ENCODE data around the gene NUBPL.

The NUBPL gene

DNA sequence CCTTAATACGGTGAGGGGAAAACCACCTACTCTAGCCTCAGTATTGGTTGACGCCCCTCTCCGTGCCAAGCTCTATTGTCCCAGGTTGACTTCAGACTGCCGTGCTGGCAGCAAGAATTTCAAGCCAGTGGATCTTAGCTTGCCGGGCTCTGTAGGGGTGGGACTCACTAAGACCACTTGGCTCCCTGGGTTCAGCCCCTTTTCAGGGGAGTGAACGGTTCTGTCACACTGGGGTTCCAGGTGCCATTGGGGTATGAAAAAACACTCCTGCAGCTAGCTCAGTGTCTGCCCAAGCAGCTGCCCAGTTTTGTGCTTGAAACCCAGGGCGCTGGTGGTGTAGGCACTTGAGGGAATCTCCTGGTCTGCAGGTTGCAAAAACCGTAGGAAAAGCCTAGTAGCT lies 107.1 kb downstream of the NUBPL start:
- no peak overlapping the region for H3K27ac ChIP-seq
- TF ChIP-seq, protein P1, sequence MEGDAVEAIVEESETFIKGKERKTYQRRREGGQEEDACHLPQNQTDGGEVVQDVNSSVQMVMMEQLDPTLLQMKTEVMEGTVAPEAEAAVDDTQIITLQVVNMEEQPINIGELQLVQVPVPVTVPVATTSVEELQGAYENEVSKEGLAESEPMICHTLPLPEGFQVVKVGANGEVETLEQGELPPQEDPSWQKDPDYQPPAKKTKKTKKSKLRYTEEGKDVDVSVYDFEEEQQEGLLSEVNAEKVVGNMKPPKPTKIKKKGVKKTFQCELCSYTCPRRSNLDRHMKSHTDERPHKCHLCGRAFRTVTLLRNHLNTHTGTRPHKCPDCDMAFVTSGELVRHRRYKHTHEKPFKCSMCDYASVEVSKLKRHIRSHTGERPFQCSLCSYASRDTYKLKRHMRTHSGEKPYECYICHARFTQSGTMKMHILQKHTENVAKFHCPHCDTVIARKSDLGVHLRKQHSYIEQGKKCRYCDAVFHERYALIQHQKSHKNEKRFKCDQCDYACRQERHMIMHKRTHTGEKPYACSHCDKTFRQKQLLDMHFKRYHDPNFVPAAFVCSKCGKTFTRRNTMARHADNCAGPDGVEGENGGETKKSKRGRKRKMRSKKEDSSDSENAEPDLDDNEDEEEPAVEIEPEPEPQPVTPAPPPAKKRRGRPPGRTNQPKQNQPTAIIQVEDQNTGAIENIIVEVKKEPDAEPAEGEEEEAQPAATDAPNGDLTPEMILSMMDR (IDR thresholded peaks at IDR 0.05): no peak
- no peak for TF ChIP-seq ZFX (IDR thresholded peaks at IDR 0.05; ENCODE audit: borderline replicate concordance)

DNA sequence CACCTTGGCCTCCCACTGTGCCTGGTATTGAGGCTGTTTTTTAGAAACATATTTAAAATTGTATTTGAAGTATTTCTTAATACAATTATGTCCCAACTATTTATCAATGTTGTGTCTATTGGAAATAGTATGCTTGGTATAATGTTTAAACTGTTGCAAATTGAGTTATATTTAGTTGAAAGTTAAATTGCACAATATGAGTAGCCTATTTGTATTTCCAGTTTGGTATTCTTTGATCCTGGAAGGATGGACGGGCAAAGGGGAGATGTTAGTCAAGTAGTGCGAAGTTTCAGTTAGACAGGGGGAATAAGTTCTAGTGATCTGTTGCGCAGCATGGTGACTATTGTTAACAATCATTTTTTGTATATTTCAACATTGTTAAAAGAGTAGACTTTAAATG lies 111.5 kb downstream of the NUBPL start:
- no peak for TF ChIP-seq ZFX (IDR thresholded peaks at IDR 0.05; ENCODE audit: borderline replicate concordance)
- TF ChIP-seq, protein P1 (IDR thresholded peaks at IDR 0.05): no peak
- no peak overlapping the region for H3K27ac ChIP-seq

DNA sequence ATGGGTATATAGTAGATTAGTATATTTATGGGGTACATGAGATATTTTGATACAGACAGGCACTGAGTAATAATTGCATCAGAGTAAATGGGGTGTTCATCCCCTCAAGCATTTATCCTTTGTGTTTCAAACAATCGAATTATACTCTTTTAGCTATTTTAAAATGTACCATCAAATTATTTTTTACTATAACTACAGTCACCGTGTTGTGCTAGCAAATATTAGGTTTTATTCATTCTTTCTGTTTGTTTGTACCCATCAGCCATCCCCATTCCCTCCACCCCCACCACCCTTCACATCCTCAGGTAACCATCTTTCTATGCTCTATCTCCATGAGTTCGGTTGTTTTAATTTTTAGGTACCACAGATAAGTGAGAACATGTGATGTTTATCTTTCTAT lies 115.8 kb downstream of the NUBPL start:
- no peak overlapping the region for H3K27ac ChIP-seq
- TF ChIP-seq, protein P1 (IDR thresholded peaks at IDR 0.05): no peak
- TF ChIP-seq ZFX (IDR thresholded peaks at IDR 0.05; ENCODE audit: borderline replicate concordance): no peak

DNA sequence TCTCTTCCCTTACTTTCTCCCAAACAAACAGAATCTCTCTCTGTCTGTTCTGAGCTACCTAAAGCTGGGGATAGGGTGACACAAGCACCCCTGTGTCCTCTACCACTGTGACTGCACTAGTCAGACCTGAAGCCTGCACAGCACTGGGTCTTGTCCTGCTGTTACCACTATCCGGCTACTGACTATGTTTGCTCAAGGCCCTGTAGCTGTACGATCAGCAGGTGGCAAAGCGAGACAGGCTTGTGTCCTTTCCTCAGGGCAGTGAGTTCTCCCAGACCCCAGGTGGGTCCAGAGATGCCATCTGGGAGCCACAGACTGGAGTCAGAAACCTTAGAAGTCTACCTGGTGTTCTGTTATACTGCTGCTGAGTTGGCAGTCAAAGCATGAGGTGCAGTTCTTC lies 116.4 kb downstream of the NUBPL start:
- H3K27ac ChIP-seq: no peak overlapping the region
- TF ChIP-seq ZFX (IDR thresholded peaks at IDR 0.05; ENCODE audit: borderline replicate concordance): no peak
- TF ChIP-seq, protein P1 (IDR thresholded peaks at IDR 0.05): peak; percentile 15; the same call in 1 of the 2 replicates

DNA sequence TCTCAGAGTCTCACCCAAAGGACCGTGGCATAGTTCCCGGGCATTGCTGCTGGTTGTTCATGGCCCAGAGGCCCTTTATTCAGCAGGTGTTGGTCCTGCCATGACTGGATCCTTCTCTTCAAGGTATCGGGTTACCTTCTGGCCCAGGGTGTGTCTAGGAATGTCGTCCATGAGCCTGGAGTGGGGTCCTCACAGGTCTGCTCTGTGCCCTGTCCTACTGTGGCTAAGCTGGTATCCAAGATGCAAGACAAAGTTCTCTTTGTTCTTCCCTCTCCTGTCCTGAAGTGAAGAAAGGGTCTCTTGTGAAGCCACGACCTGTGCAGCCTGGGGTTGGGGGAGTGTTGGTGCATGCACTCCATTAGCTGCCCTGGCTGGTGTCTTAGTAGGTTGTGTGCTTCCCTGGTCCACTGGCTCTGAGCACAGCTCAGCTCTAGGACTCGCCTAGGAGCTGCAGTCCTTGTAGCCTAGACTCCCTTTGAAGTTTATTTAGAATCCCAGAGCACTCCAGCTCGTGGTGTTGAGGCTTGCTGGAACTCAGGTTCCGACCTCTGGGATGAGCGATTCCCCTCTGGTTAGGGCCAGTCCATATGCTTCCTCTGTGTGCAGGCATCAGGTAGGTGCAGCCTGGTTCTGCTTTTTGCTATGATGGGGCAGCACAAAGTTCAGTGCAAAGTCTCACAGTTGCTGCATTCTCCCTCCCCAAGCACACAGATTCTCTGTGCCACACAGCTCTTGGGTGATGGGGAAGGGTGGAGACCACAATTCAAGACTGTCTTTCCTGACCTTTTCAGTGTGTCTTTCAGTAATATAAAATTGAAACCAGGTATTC lies 117.4 kb downstream of the NUBPL start:
- TF ChIP-seq, protein P1 (IDR thresholded peaks at IDR 0.05): no peak

DNA sequence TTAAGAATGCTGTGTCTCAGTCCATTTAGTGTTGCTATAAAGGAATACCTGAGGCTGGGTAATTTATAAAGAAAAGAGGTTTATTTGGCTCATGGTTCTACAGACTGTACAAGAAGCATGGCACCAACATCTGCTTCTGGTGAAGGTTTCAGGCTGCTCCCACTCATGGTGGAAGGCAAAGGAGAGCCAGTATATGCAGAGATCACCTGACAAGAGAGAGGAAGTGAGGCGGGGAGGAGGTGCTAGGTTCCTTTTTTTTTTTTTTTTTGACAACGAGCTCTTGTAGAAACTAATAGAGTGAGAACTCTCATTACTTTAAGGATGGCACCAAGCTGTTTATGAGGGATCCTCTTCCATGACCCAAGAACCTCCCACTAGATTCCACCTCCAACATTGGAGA lies 121.6 kb downstream of the NUBPL start:
- TF ChIP-seq ZFX (IDR thresholded peaks at IDR 0.05; ENCODE audit: borderline replicate concordance): no peak
- TF ChIP-seq, protein P1 (IDR thresholded peaks at IDR 0.05): no peak
- H3K27ac ChIP-seq: no peak overlapping the region

More for the DNA sequence above, 117.4 kb downstream of the NUBPL start:
- no peak overlapping the region for H3K27ac ChIP-seq

DNA sequence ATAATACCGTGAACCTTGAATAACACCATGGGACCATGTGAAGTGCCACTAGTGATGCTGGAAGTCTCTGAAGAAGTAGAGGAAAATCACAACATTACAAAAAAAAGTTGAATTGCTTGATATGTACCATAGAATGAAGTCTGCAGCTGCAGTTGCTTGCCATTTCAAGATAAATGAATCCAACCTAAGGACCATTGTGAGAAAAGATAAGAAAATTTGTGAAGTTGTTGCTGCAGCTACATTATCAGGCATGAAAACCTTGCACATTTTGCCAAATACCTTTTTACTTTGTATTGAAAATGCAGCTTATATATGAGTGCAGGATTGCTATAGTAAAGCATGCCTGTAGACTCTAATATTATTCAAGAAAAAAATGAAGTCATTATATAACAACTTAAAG lies 126.5 kb downstream of the NUBPL start:
- no peak overlapping the region for H3K27ac ChIP-seq
- no peak for TF ChIP-seq ZFX (IDR thresholded peaks at IDR 0.05; ENCODE audit: borderline replicate concordance)
- TF ChIP-seq, protein P1 (IDR thresholded peaks at IDR 0.05): no peak

Measured in 22Rv1 (cell line).